Measurements from ENCODE around the gene PLEK2. TPM values are rescaled to one million over a fixed set of nuclear protein-coding genes. Genes with fewer than 3 reads are reported as not detected.
"Not testable (repeated sequence)": the region's sequence is repeated elsewhere in the genome, so short reads cannot be mapped to it uniquely, and the experiment has no call there.

The PLEK2 gene
- total RNA-seq, 2 experiments from 2014 or later: 0.44 TPM; not detected in 1

GRCh38 chr14:67409461-67409860 is 2.5 kb downstream of the PLEK2 start:
- Mint-ChIP-seq H3K9me3 (ENCODE audit: low read depth) (no peaks in the 10 kb centered on the region), H3K36me3 (no peaks in the 10 kb centered on the region), H3K27ac (no peak overlapping the region), H3K4me3 (no peak overlapping the region), H3K4me1 (peaks cover 9% of the 10 kb centered on the region), H3K27me3 (peaks cover 14% of the 10 kb centered on the region)
- DNase-seq (no peak), ATAC-seq (no peak)
- CTCF ChIA-PET: no interaction called here

GRCh38 chr14:67408122-67408801 is 3.7 kb downstream of the PLEK2 start:
- peaks cover 14% of the 10 kb centered on the region for H3K27me3 Mint-ChIP-seq
- ATAC-seq; H3K9me3 Mint-ChIP-seq (ENCODE audit: low read depth); H3K4me3 Mint-ChIP-seq; H3K36me3 Mint-ChIP-seq; DNase-seq; CTCF ChIA-PET; H3K27ac Mint-ChIP-seq; H3K4me1 Mint-ChIP-seq: not testable (repeated sequence)

GRCh38 chr14:67405771-67406170 is 6.2 kb downstream of the PLEK2 start:
- Mint-ChIP-seq H3K27ac (no peak overlapping the region), H3K4me3 (no peak overlapping the region), H3K27me3 (peaks cover 2% of the 10 kb centered on the region), H3K9me3 (ENCODE audit: low read depth) (no peaks in the 10 kb centered on the region), H3K36me3 (no peaks in the 10 kb centered on the region), H3K4me1 (no peaks in the 10 kb centered on the region)
- DNase-seq (no peak), ATAC-seq (no peak)
- CTCF ChIA-PET: interaction anchor here (1.0 kb wide), 1 partner anchor 22 kb away, joined by 4 read pairs; no protein-coding TSS in a partner anchor

- DNase-seq: no peak
- ATAC-seq: no peak
- no peaks in the 10 kb centered on the region for H3K4me1 Mint-ChIP-seq
- no peak overlapping the region for H3K27ac Mint-ChIP-seq
- H3K36me3 Mint-ChIP-seq: no peaks in the 10 kb centered on the region
- CTCF ChIA-PET: interaction anchor here (0.9 kb wide), 1 partner anchor 27 kb away, joined by 3 read pairs; no protein-coding TSS in a partner anchor
- no peaks in the 10 kb centered on the region for H3K9me3 Mint-ChIP-seq (ENCODE audit: low read depth)
- peaks cover 8% of the 10 kb centered on the region for H3K27me3 Mint-ChIP-seq
- H3K4me3 Mint-ChIP-seq: no peak overlapping the region
These were observed 11.5 kb downstream of the PLEK2 start for GRCh38 chr14:67400434-67400833.

- Mint-ChIP-seq H3K27me3 (peaks cover 8% of the 10 kb centered on the region), H3K27ac (no peak overlapping the region), H3K4me1 (no peaks in the 10 kb centered on the region), H3K9me3 (ENCODE audit: low read depth) (no peaks in the 10 kb centered on the region), H3K4me3 (no peak overlapping the region), H3K36me3 (no peaks in the 10 kb centered on the region)
- CTCF ChIA-PET: no interaction called here
- DNase-seq (no peak), ATAC-seq (no peak)
These were observed 14.4 kb downstream of the PLEK2 start for GRCh38 chr14:67397536-67397935.

- CTCF ChIA-PET: no interaction called here
- no peak overlapping the region for H3K4me3 Mint-ChIP-seq
- ATAC-seq (no peak), DNase-seq (no peak)
- H3K27me3 Mint-ChIP-seq: peaks cover 8% of the 10 kb centered on the region
- H3K27ac Mint-ChIP-seq: no peak overlapping the region
- H3K4me1 Mint-ChIP-seq: no peaks in the 10 kb centered on the region
- H3K9me3 Mint-ChIP-seq (ENCODE audit: low read depth): no peaks in the 10 kb centered on the region
- no peaks in the 10 kb centered on the region for H3K36me3 Mint-ChIP-seq
These were observed 15.5 kb downstream of the PLEK2 start for GRCh38 chr14:67396381-67396970.

- no peak for DNase-seq
- H3K27ac Mint-ChIP-seq: no peak overlapping the region
- ATAC-seq: no peak
- CTCF ChIA-PET: no interaction called here
- H3K4me3 Mint-ChIP-seq: no peak overlapping the region
- peaks cover 8% of the 10 kb centered on the region for H3K27me3 Mint-ChIP-seq
- no peaks in the 10 kb centered on the region for H3K36me3 Mint-ChIP-seq
- peaks cover 1% of the 10 kb centered on the region for H3K4me1 Mint-ChIP-seq
- H3K9me3 Mint-ChIP-seq (ENCODE audit: low read depth): no peaks in the 10 kb centered on the region
These were observed 16.1 kb downstream of the PLEK2 start for GRCh38 chr14:67395876-67396189.

GRCh38 chr14:67395086-67395875 is 16.7 kb downstream of the PLEK2 start:
- no peak overlapping the region for H3K27ac Mint-ChIP-seq
- H3K27me3 Mint-ChIP-seq: peaks cover 5% of the 10 kb centered on the region
- CTCF ChIA-PET: no interaction called here
- no peak overlapping the region for H3K4me3 Mint-ChIP-seq
- no peak for ATAC-seq
- H3K9me3 Mint-ChIP-seq (ENCODE audit: low read depth): no peaks in the 10 kb centered on the region
- H3K4me1 Mint-ChIP-seq: peaks cover 3% of the 10 kb centered on the region
- DNase-seq: no peak
- no peaks in the 10 kb centered on the region for H3K36me3 Mint-ChIP-seq

GRCh38 chr14:67393689-67394088 is 18.3 kb downstream of the PLEK2 start:
- no peak for ATAC-seq
- Mint-ChIP-seq H3K27ac (no peak overlapping the region), H3K9me3 (ENCODE audit: low read depth) (no peaks in the 10 kb centered on the region)

GRCh38 chr14:67392800-67393199 is 19.2 kb downstream of the PLEK2 start:
- Mint-ChIP-seq H3K9me3 (ENCODE audit: low read depth) (no peaks in the 10 kb centered on the region), H3K36me3 (peaks cover 2% of the 10 kb centered on the region), H3K4me3 (no peak overlapping the region), H3K4me1 (peaks cover 3% of the 10 kb centered on the region), H3K27ac (no peak overlapping the region), H3K27me3 (no peaks in the 10 kb centered on the region)
- ATAC-seq (no peak), DNase-seq (no peak)
- CTCF ChIA-PET: no interaction called here

More at GRCh38 chr14:67393689-67394088, 18.3 kb downstream of the PLEK2 start:
- Mint-ChIP-seq H3K4me3 (no peak overlapping the region), H3K27me3 (peaks cover 3% of the 10 kb centered on the region), H3K4me1 (peaks cover 3% of the 10 kb centered on the region), H3K36me3 (no peaks in the 10 kb centered on the region)
- CTCF ChIA-PET: no interaction called here
- no peak for DNase-seq

- Mint-ChIP-seq H3K27me3 (no peaks in the 10 kb centered on the region), H3K36me3 (peaks cover 4% of the 10 kb centered on the region), H3K9me3 (ENCODE audit: low read depth) (no peaks in the 10 kb centered on the region), H3K27ac (no peak overlapping the region), H3K4me1 (peaks cover 3% of the 10 kb centered on the region), H3K4me3 (no peak overlapping the region)
- ATAC-seq (no peak), DNase-seq (no peak)
- CTCF ChIA-PET: interaction anchor here (1.3 kb wide), 1 partner anchor 312 kb away, joined by 3 read pairs; no protein-coding TSS in a partner anchor
These were observed 19.8 kb downstream of the PLEK2 start for GRCh38 chr14:67392123-67392522.

- peaks cover 3% of the 10 kb centered on the region for H3K4me1 Mint-ChIP-seq
- no peak overlapping the region for H3K27ac Mint-ChIP-seq
- H3K9me3 Mint-ChIP-seq (ENCODE audit: low read depth): no peaks in the 10 kb centered on the region
- H3K27me3 Mint-ChIP-seq: no peaks in the 10 kb centered on the region
- no peak overlapping the region for H3K4me3 Mint-ChIP-seq
- H3K36me3 Mint-ChIP-seq: peaks cover 9% of the 10 kb centered on the region
- CTCF ChIA-PET: interaction anchor here (0.7 to 1.5 kb wide), 3 partner anchors 36 to 313 kb away, joined by 3 to 5 read pairs (median 3); no protein-coding TSS in a partner anchor
- no peak for ATAC-seq
- no peak for DNase-seq
These were observed 20.7 kb downstream of the PLEK2 start for GRCh38 chr14:67391268-67391667.

- no peak overlapping the region for H3K4me3 Mint-ChIP-seq
- no peak for ATAC-seq
- H3K27me3 Mint-ChIP-seq: no peaks in the 10 kb centered on the region
- peaks cover 19% of the 10 kb centered on the region for H3K36me3 Mint-ChIP-seq
- no peaks in the 10 kb centered on the region for H3K9me3 Mint-ChIP-seq (ENCODE audit: low read depth)
- no peak for DNase-seq
- no peak overlapping the region for H3K27ac Mint-ChIP-seq
- CTCF ChIA-PET: interaction anchor here (1.5 kb wide), 1 partner anchor 38 kb away, joined by 5 read pairs; no protein-coding TSS in a partner anchor
- H3K4me1 Mint-ChIP-seq: peaks cover 3% of the 10 kb centered on the region
These were observed 22.0 kb downstream of the PLEK2 start for GRCh38 chr14:67389811-67390534.
